CD4-positive, alpha-beta memory T cell (primary cell): ENCODE results near the gene TESK1. TPM values are rescaled to one million over a fixed set of nuclear protein-coding genes. Genes with fewer than 3 reads are reported as not detected.
A peak's percentile ranks its signal among the peaks of the same experiment; 100 is the strongest.
"Not testable (repeated sequence)": the region's sequence is repeated elsewhere in the genome, so short reads cannot be mapped to it uniquely, and the experiment has no call there.

Experiments
- CTCF ChIA-PET: fragments of 350-600 bp; sonication (Branson Sonifier 250); formaldehyde crosslinking; loops from one replicate; lab custom pipeline; 2021; ENCODE audit warnings: inconsistent platforms; ENCODE audit not compliant: partially characterized antibody; lab: Charles Lee
- POLR2A ChIA-PET: fragments of 350-600 bp; sonication (Branson Sonifier 250); formaldehyde crosslinking; loops from one replicate; lab custom pipeline; 2021; ENCODE audit not compliant: partially characterized antibody; lab: Charles Lee
- DNase-seq, 5 donors: peaks; one replicate each; pipeline versions ENCODE4 v3.0.0 to v3.0.0-alpha.2; 2020 to 2022; ENCODE audit warnings: mixed read lengths in 1 of 5
- H3K27ac ChIP-seq: one replicate; pipeline ENCODE4 v1.7.0; 2013; ENCODE audit warnings: low read depth, low read length
- H3K27me3 ChIP-seq: 2 replicates; pipeline ENCODE4 v1.7.0; 2013; ENCODE audit warnings: mild to moderate bottlenecking, low read length, moderate library complexity; ENCODE audit not compliant: insufficient read depth
- H3K36me3 ChIP-seq: 2 replicates; pipeline ENCODE4 v1.7.0; 2013; ENCODE audit warnings: mild to moderate bottlenecking, low read length, moderate library complexity; ENCODE audit not compliant: insufficient read depth
- H3K4me1 ChIP-seq: 2 replicates; pipeline ENCODE4 v1.7.0; 2013; ENCODE audit warnings: mild to moderate bottlenecking, low read length, moderate library complexity; ENCODE audit not compliant: insufficient read depth
- H3K4me3 ChIP-seq, 2 donors: one replicate each; pipeline ENCODE4 v1.7.0; 2013; ENCODE audit warnings: low read length in 2 of 2, mild to moderate bottlenecking in 1 of 2
- H3K9me3 ChIP-seq, 2 donors: one replicate each; pipeline ENCODE4 v1.7.0; 2013; ENCODE audit warnings: low read length in 2 of 2, control low read depth in 1 of 2; ENCODE audit not compliant: control insufficient read depth in 1 of 2
- H3K27ac Mint-ChIP-seq, 7 donors: one replicate each; pipeline ENCODE4 v1.8.0; 2020 to 2021; ENCODE audit warnings: mixed read lengths in 7 of 7, mild to moderate bottlenecking in 6 of 7, inconsistent platforms in 3 of 7, moderate library complexity in 3 of 7
- H3K27me3 Mint-ChIP-seq, 2 donors: one replicate each; pipeline ENCODE4 v1.8.0; 2020 to 2021; ENCODE audit warnings: mixed read lengths in 2 of 2
- H3K36me3 Mint-ChIP-seq, 2 donors: one replicate each; pipeline ENCODE4 v1.8.0; 2020 to 2021; ENCODE audit warnings: mixed read lengths in 2 of 2, inconsistent platforms in 1 of 2, mild to moderate bottlenecking in 1 of 2
- H3K4me1 Mint-ChIP-seq, 4 donors: one replicate each; pipeline ENCODE4 v1.8.0; 2020 to 2021; ENCODE audit warnings: mixed read lengths in 4 of 4, mild to moderate bottlenecking in 1 of 4
- H3K4me3 Mint-ChIP-seq, 8 donors: one replicate each; pipeline ENCODE4 v1.8.0; 2020 to 2021; ENCODE audit warnings: mixed read lengths in 8 of 8, mild to moderate bottlenecking in 7 of 8, moderate library complexity in 6 of 8, inconsistent platforms in 3 of 8
- H3K9me3 Mint-ChIP-seq, 8 donors: one replicate each; pipeline ENCODE4 v1.8.0; 2020 to 2021; ENCODE audit warnings: mixed read lengths in 8 of 8, mild to moderate bottlenecking in 5 of 8, inconsistent platforms in 3 of 8, moderate library complexity in 1 of 8
- intact Hi-C: fragments of 100-400 bp; cut with micrococcal nuclease; formaldehyde crosslinking; loops from one replicate; pipeline ENCODE4 v1.15.1; 2023
- polyA plus RNA-seq, 2 donors: library from polyadenylated mRNA; unstranded; fragments of 300-500 nt; fragmentation: Illumina TruSeq; gene quantifications; one replicate each; pipeline ENCODE4 v1.2.3, GENCODE V29; 2021
- total RNA-seq, 2 experiments: library from RNA; stranded (reverse); gene quantifications; one replicate each; pipeline ENCODE4 v1.2.3, GENCODE V29; 2021

Gene TESK1
- total and polyA plus RNA-seq, 4 experiments from 2014 or later: 3.3 to 53.5 (median 33.0) TPM

- Mint-ChIP-seq H3K36me3 (peaks cover 7 to 15% of the 10 kb centered on the region in 2 donors), H3K4me3 (peak overlapping the region in 2 of 8 donors; percentile 20 to 57)
- H3K27ac ChIP-seq: not testable (repeated sequence)
These were observed 35.4 kb downstream of the TESK1 start for GRCh38 chr9:35640431-35640830.

GRCh38 chr9:35641478-35641877 is 36.4 kb downstream of the TESK1 start:
- H3K36me3 ChIP-seq, H3K9me3 Mint-ChIP-seq, H3K4me3 Mint-ChIP-seq, H3K9me3 ChIP-seq, H3K4me3 ChIP-seq, intact Hi-C loops, H3K27ac ChIP-seq, H3K27me3 Mint-ChIP-seq, H3K27me3 ChIP-seq, DNase-seq: not testable (repeated sequence)
- ChIA-PET POLR2A (interaction anchor here (2.5 to 10.7 kb wide), 2 partner anchors 9 to 23 kb away, joined by 6 to 148 read pairs; partner anchors contain the start of genes CD72 and SIT1), CTCF (interaction anchor here (1.6 to 2.3 kb wide), 2 partner anchors 30 to 35 kb away, joined by 3 to 7 read pairs; no protein-coding TSS in a partner anchor)
- H3K4me1 Mint-ChIP-seq: peaks cover 22 to 76% (median 47%) of the 10 kb centered on the region in 4 donors
- H3K4me1 ChIP-seq: peaks cover 43% of the 10 kb centered on the region
- peak overlapping the region in 2 of 7 donors; percentile 29 to 42 for H3K27ac Mint-ChIP-seq
- peaks cover 11 to 15% of the 10 kb centered on the region in 2 donors for H3K36me3 Mint-ChIP-seq

More at GRCh38 chr9:35640431-35640830, 35.4 kb downstream of the TESK1 start:
- Mint-ChIP-seq H3K4me1 (peaks cover 23 to 76% (median 47%) of the 10 kb centered on the region in 4 donors), H3K27ac (peak overlapping the region in 2 of 7 donors; percentile 18 to 35)
- H3K36me3 ChIP-seq, H3K27me3 Mint-ChIP-seq, H3K9me3 Mint-ChIP-seq, intact Hi-C loops, DNase-seq, H3K9me3 ChIP-seq, H3K4me3 ChIP-seq, H3K27me3 ChIP-seq: not testable (repeated sequence)
- ChIA-PET POLR2A (interaction anchor here (2.5 kb wide), 1 partner anchor 10 kb away, joined by 6 read pairs; the partner anchor contains the start of gene SIT1), CTCF (interaction anchor here (1.0 to 3.5 kb wide), 6 partner anchors 18 to 56 kb away, joined by 3 to 11 read pairs (median 4); partner anchors contain the start of genes ARHGEF39, CCDC107 and RMRP)
- H3K4me1 ChIP-seq: peaks cover 44% of the 10 kb centered on the region

- Mint-ChIP-seq H3K4me3 (no peak overlapping the region), H3K9me3 (no peaks in the 10 kb centered on the region), H3K27me3 (no peaks in the 10 kb centered on the region), H3K27ac (peak overlapping the region in 3 of 7 donors; percentile 16 to 77 (median 29)), H3K36me3 (peaks cover 15 to 18% of the 10 kb centered on the region in 2 donors), H3K4me1 (peaks cover 23 to 76% (median 44%) of the 10 kb centered on the region in 4 donors)
- Histone ChIP-seq H3K4me1 (peaks cover 45% of the 10 kb centered on the region), H3K27ac (no peak overlapping the region), H3K9me3 (no peaks in the 10 kb centered on the region), H3K27me3 (no peaks in the 10 kb centered on the region), H3K4me3 (no peak overlapping the region), H3K36me3 (no peaks in the 10 kb centered on the region)
- intact Hi-C loops: no loop called here
- POLR2A ChIA-PET: interaction anchor here (10.6 to 10.7 kb wide), 2 partner anchors 18 to 25 kb away, joined by 148 to 420 read pairs; partner anchors contain the start of genes ARHGEF39, CCDC107, CD72 and RMRP
- no peak for DNase-seq
- CTCF ChIA-PET: interaction anchor here (10.7 kb wide), 1 partner anchor 20 kb away, joined by 260 read pairs; the partner anchor contains the start of genes ARHGEF39, CCDC107 and RMRP
These were observed 38.0 kb downstream of the TESK1 start for GRCh38 chr9:35643046-35643445.

GRCh38 chr9:35645736-35646135 is 40.7 kb downstream of the TESK1 start:
- H3K27me3 ChIP-seq, H3K36me3 ChIP-seq, H3K27me3 Mint-ChIP-seq, H3K9me3 ChIP-seq, DNase-seq, H3K9me3 Mint-ChIP-seq: not testable (repeated sequence)
- Mint-ChIP-seq H3K27ac (peak overlapping the region; percentile 89 to 99 (median 97)), H3K4me3 (peak overlapping the region; percentile 93 to 98 (median 94)), H3K36me3 (peaks cover 14 to 27% of the 10 kb centered on the region in 2 donors), H3K4me1 (peaks cover 23 to 81% (median 41%) of the 10 kb centered on the region in 4 donors)
- ChIA-PET POLR2A (interaction anchor here (0.9 to 10.7 kb wide), 13 partner anchors 10 to 549 kb away, joined by 3 to 420 read pairs (median 27); partner anchors contain the start of genes ARHGEF39, CCDC107, CD72 and CREB3), CTCF (interaction anchor here (1.0 to 19.4 kb wide), 15 partner anchors 10 to 529 kb away, joined by 3 to 260 read pairs (median 15); partner anchors contain the start of genes ARHGEF39, CA9, CCDC107 and CREB3)
- intact Hi-C loops: loop anchor here (1.0 to 5.0 kb wide), 8 partner anchors 12 to 528 kb away; partner anchors contain the start of genes ATOSB, CREB3, GBA2 and RGP1
- Histone ChIP-seq H3K4me1 (peaks cover 46% of the 10 kb centered on the region), H3K27ac (peak overlapping the region; percentile 88), H3K4me3 (peak overlapping the region; percentile 78 to 96)

- H3K27ac ChIP-seq: peak overlapping the region; percentile 88
- H3K4me3 Mint-ChIP-seq: peak overlapping the region; percentile 93 to 98 (median 94)
- peaks cover 25 to 85% (median 43%) of the 10 kb centered on the region in 4 donors for H3K4me1 Mint-ChIP-seq
- peak in 1 of 5 donors; percentile 42 for DNase-seq
- H3K9me3 ChIP-seq: no peaks in the 10 kb centered on the region
- peak overlapping the region; percentile 89 to 99 (median 97) for H3K27ac Mint-ChIP-seq
- H3K36me3 Mint-ChIP-seq: peaks cover 10 to 27% of the 10 kb centered on the region in 2 donors
- no peaks in the 10 kb centered on the region for H3K9me3 Mint-ChIP-seq
- peak overlapping the region; percentile 78 to 96 for H3K4me3 ChIP-seq
- ChIA-PET POLR2A (interaction anchor here (0.9 to 10.7 kb wide), 16 partner anchors 10 to 549 kb away, joined by 3 to 420 read pairs (median 13); partner anchors contain the start of genes ARHGEF39, CCDC107, CD72 and CREB3), CTCF (interaction anchor here (1.0 to 19.4 kb wide), 19 partner anchors 8 to 529 kb away, joined by 3 to 260 read pairs (median 7); partner anchors contain the start of genes ARHGEF39, CA9, CCDC107 and CREB3)
- no peaks in the 10 kb centered on the region for H3K27me3 Mint-ChIP-seq
- H3K36me3 ChIP-seq: no peaks in the 10 kb centered on the region
- H3K4me1 ChIP-seq: peaks cover 50% of the 10 kb centered on the region
- intact Hi-C loops: loop anchor here (1.0 to 5.0 kb wide), 8 partner anchors 11 to 529 kb away; partner anchors contain the start of genes ATOSB, CREB3, GBA2 and RGP1
- no peaks in the 10 kb centered on the region for H3K27me3 ChIP-seq
These were observed 41.1 kb downstream of the TESK1 start for GRCh38 chr9:35646153-35646532.

GRCh38 chr9:35646533-35647265 is 41.6 kb downstream of the TESK1 start:
- Histone ChIP-seq H3K36me3 (no peaks in the 10 kb centered on the region), H3K4me3 (peak overlapping the region; percentile 78 to 96), H3K27me3 (no peaks in the 10 kb centered on the region), H3K4me1 (peaks cover 56% of the 10 kb centered on the region), H3K27ac (peak overlapping the region; percentile 88), H3K9me3 (no peaks in the 10 kb centered on the region)
- no peaks in the 10 kb centered on the region for H3K9me3 Mint-ChIP-seq
- H3K4me3 Mint-ChIP-seq: peak overlapping the region; percentile 93 to 98 (median 94)
- peak overlapping the region; percentile 89 to 99 (median 97) for H3K27ac Mint-ChIP-seq
- peak; percentile 91 to 95 (median 91) for DNase-seq
- H3K36me3 Mint-ChIP-seq: peaks cover 5 to 27% of the 10 kb centered on the region in 2 donors
- no peaks in the 10 kb centered on the region for H3K27me3 Mint-ChIP-seq
- ChIA-PET CTCF (interaction anchor here (0.9 to 19.4 kb wide), 26 partner anchors 8 to 530 kb away, joined by 3 to 260 read pairs (median 4); partner anchors contain the start of genes ARHGEF39, CA9, CCDC107 and CREB3), POLR2A (interaction anchor here (0.9 to 10.7 kb wide), 22 partner anchors 11 to 574 kb away, joined by 3 to 420 read pairs (median 8); partner anchors contain the start of genes ARHGEF39, CCDC107, CD72 and CREB3)
- H3K4me1 Mint-ChIP-seq: peaks cover 29 to 87% (median 47%) of the 10 kb centered on the region in 4 donors
- intact Hi-C loops: loop anchor here (1.0 to 5.0 kb wide), 9 partner anchors 11 to 529 kb away; partner anchors contain the start of genes ATOSB, CREB3, GBA2 and RGP1
